H1 (cell line): ENCODE results near the gene RAB3GAP2. TPM values are rescaled to one million over a fixed set of nuclear protein-coding genes. Genes with fewer than 3 reads are reported as not detected.

Experiments used
- BCL11A ChIP-seq, 2 experiments: IDR thresholded peaks; one replicate each; pipeline ENCODE4 v1.6.1; 2011; ENCODE audit warnings: low read depth in 2 of 2, low read length in 2 of 2, mild to moderate bottlenecking in 2 of 2
- FOSL1 ChIP-seq: IDR thresholded peaks from 2 replicates; pipeline ENCODE4 v1.6.1; 2011; ENCODE audit warnings: mild to moderate bottlenecking, low read depth, low read length, moderate library complexity; ENCODE audit not compliant: insufficient read depth
- JUN ChIP-seq: IDR thresholded peaks from 2 replicates; pipeline ENCODE4 v1.6.1; 2011; ENCODE audit warnings: low read depth, mild to moderate bottlenecking, improper control_type of control experiment, low read length
- KDM4A ChIP-seq: IDR thresholded peaks from one replicate; pipeline ENCODE4 v1.7.1; 2012; ENCODE audit warnings: low read depth, mild to moderate bottlenecking, moderate library complexity, low read length, inconsistent platforms; ENCODE audit not compliant: severe bottlenecking
- SIRT6 ChIP-seq: IDR thresholded peaks from one replicate; pipeline ENCODE4 v1.7.1; 2012; ENCODE audit warnings: low read length, inconsistent platforms
- SRF ChIP-seq: IDR thresholded peaks from 2 replicates; pipeline ENCODE4 v1.6.1; 2011; ENCODE audit warnings: mild to moderate bottlenecking, low read depth, low read length, moderate library complexity
- TAF7 ChIP-seq: optimal IDR thresholded peaks from 2 replicates; pipeline ENCODE3; 2011; ENCODE audit warnings: low read depth, mild to moderate bottlenecking, inconsistent platforms, low read length, moderate library complexity, borderline replicate concordance
- YY1 ChIP-seq: IDR thresholded peaks from 2 replicates; pipeline ENCODE4 v1.6.1; 2011; ENCODE audit warnings: low read depth, mild to moderate bottlenecking, low read length
- polyA plus RNA-seq, 7 experiments: library from polyadenylated mRNA; depleted of rRNA in 3 of 7; stranded (reverse) in 5 of 7; unstranded in 2 of 7; fragments of >200 nt in 5 of 7; fragments of 200-250 nt in 2 of 7; gene quantifications; 1 replicate in 5 of 7; 2 replicates in 1 of 7; 4 replicates in 1 of 7; pipeline versions ENCODE4 v1.2.1 to v1.2.3, GENCODE V29; 2011 to 2013; ENCODE audit warnings: missing spikeins in 2 of 7, mixed read lengths in 2 of 7
- total RNA-seq: library from RNA; stranded (reverse); fragmentation: NEBNext Ultra II Directional; extraction: Animal tissue kit (Norgen Biotek cat#: 25700); gene quantifications from 2 replicates; pipeline ENCODE4 v1.2.1, GENCODE V29; 2021

The RAB3GAP2 gene
- total and polyA plus RNA-seq, 2 of the 8 experiments (the other 6 are each of a cell fraction or from before 2014, with no cell fraction given) = 19.7 to 52.7 TPM

GRCh38 chr1:220298470-220299205, 26.4 kb upstream of the RAB3GAP2 start (continued):
- TF ChIP-seq JUN (no peak), YY1 (no peak), SIRT6 (no peak), TAF7 (no peak), BCL11A (IDR thresholded peaks at IDR 0.05; ENCODE audit: low read depth in 2 of 2, low read length in 2 of 2) (no peak), KDM4A (no peak), SRF (no peak), FOSL1 (no peak)
